IMR-90 (cell line): ENCODE data around the gene GADL1.

Experiments
- CEBPB ChIP-seq: IDR thresholded peaks from 2 replicates; pipeline ENCODE4 v1.6.1; 2012; ENCODE audit warnings: low read depth, low read length, improper control_type of control experiment
- CTCF ChIP-seq: conservative IDR thresholded peaks from 2 replicates; pipeline ENCODE4 v1.5.1; 2012; ENCODE audit warnings: mild to moderate bottlenecking, low read depth, low read length, improper control_type of control experiment
- MAZ ChIP-seq: IDR thresholded peaks from 2 replicates; pipeline ENCODE4 v1.6.1; 2012; ENCODE audit warnings: low read depth, mild to moderate bottlenecking, low read length, improper control_type of control experiment, moderate library complexity, borderline replicate concordance
- MXI1 ChIP-seq: IDR thresholded peaks from 2 replicates; pipeline ENCODE4 v1.6.1; 2012; ENCODE audit warnings: low read depth, mild to moderate bottlenecking, low read length, moderate library complexity, borderline replicate concordance
- POLR2A ChIP-seq: IDR thresholded peaks from 2 replicates; pipeline ENCODE4 v1.6.1; 2012; ENCODE audit warnings: mild to moderate bottlenecking, low read depth, low read length
- RAD21 ChIP-seq: IDR thresholded peaks from 2 replicates; pipeline ENCODE4 v1.6.1; 2012; ENCODE audit warnings: low read length, improper control_type of control experiment
- RFX5 ChIP-seq: IDR thresholded peaks from 2 replicates; pipeline ENCODE4 v1.8.0; 2012; ENCODE audit warnings: low read depth, mild to moderate bottlenecking, low read length, moderate library complexity
- USF2 ChIP-seq: fragments of 150-350 bp; IDR thresholded peaks from 2 replicates; pipeline ENCODE4 v1.6.1; 2017; ENCODE audit warnings: mild to moderate bottlenecking, antibody characterized with exemption, low read length, low read depth
- TF ChIP-seq, protein P1 (sequence below): fragments of 150-350 bp; IDR thresholded peaks from 2 replicates; pipeline ENCODE4 v1.6.1; 2016; ENCODE audit warnings: low read depth, mild to moderate bottlenecking, low read length, moderate library complexity, borderline replicate concordance

GRCh38 chr3:30686176-30686575 is 208.3 kb downstream of the GADL1 start:
- TF ChIP-seq CTCF (no peak), POLR2A (no peak), CEBPB (no peak), MAZ (no peak), RAD21 (no peak), MXI1 (no peak), RFX5 (no peak), USF2 (no peak)
- TF ChIP-seq, protein P1, sequence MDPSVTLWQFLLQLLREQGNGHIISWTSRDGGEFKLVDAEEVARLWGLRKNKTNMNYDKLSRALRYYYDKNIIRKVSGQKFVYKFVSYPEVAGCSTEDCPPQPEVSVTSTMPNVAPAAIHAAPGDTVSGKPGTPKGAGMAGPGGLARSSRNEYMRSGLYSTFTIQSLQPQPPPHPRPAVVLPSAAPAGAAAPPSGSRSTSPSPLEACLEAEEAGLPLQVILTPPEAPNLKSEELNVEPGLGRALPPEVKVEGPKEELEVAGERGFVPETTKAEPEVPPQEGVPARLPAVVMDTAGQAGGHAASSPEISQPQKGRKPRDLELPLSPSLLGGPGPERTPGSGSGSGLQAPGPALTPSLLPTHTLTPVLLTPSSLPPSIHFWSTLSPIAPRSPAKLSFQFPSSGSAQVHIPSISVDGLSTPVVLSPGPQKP, result no peak
